Spleen (tissue), 7 donors: ENCODE results near the gene TSSK2.
A peak's percentile ranks its signal among the peaks of the same experiment; 100 is the strongest.

Source experiments
- POLR2A ChIP-seq, 3 donors: fragments of 450-650 bp; IDR thresholded peaks; one replicate each; pipeline ENCODE4 v1.5.1; 2017; ENCODE audit warnings: antibody characterized with exemption in 3 of 3, mild to moderate bottlenecking in 1 of 3
- POLR2AphosphoS5 ChIP-seq, 3 donors: sonication (generic); formaldehyde crosslinking; IDR thresholded peaks; one replicate each; pipeline ENCODE4 v1.5.1; 2017; ENCODE audit warnings: antibody characterized with exemption in 3 of 3
- TF ChIP-seq, protein P1 (sequence below), 11 experiments: fragments of 200-600 bp in 7 of 11; fragments of 450-650 bp in 4 of 11; sonication (generic) in 4 of 11; IDR thresholded peaks in 8 of 11; conservative IDR thresholded peaks in 3 of 11; 1 replicate in 7 of 11; 2 replicates in 4 of 11; pipeline versions ENCODE4 v1.4.0 to v1.8.0; 2016 to 2021; ENCODE audit warnings: antibody characterized with exemption in 11 of 11, inconsistent platforms in 4 of 11, mild to moderate bottlenecking in 1 of 11
- donor health status: DM: no; HTN: no; CAD: no; lungs with moderate emphysema.
- donor health status: DM: no; HTN: no; CAD: no.
- donor health status: DM: no; HTN: no; CAD: no.

DNA sequence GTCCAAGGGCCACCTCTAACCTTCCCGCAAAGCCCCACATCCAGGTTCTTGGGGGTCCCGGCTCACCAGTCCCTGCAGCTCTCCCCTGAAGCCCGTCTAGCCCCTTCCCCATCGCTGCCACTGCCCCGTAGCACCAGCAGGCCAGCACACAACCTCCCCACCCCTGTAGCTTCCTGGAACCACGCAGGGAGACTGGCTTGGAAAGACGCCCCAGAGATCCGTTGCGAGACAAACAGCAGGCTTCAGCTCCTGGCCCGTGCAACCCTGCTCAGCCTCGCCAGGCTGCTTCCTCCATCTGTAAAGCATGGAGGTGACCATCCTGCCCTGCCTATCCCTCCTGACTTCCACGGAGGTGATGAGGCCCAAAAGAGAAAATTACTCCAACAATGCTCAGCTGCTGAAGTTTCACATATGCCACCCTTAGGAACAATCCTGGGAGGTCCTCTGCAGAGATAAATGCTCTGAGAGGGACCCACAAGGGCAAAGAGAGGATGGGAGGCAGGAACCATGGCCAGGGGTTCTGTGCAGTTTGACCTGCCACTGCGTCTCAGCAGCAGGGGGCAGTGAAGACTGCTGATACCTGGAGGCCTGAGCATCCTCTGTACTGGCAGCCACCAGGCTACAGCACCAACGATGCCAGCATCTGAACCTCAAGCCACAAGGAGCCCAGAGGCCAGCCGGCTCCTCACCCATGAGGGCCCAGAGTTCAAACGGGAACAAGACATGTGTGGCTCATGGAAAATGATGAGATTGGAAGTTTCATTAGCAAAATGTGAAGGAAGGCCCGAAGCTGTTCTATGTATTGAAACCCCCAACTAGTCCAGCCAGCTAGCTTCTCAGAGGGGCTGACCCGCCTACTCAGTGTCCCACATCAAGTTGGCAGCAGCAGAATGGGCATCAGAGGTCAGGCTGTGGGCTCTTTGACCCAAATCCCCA, 25.0 kb upstream of the TSSK2 start:
- TF ChIP-seq, protein P1, sequence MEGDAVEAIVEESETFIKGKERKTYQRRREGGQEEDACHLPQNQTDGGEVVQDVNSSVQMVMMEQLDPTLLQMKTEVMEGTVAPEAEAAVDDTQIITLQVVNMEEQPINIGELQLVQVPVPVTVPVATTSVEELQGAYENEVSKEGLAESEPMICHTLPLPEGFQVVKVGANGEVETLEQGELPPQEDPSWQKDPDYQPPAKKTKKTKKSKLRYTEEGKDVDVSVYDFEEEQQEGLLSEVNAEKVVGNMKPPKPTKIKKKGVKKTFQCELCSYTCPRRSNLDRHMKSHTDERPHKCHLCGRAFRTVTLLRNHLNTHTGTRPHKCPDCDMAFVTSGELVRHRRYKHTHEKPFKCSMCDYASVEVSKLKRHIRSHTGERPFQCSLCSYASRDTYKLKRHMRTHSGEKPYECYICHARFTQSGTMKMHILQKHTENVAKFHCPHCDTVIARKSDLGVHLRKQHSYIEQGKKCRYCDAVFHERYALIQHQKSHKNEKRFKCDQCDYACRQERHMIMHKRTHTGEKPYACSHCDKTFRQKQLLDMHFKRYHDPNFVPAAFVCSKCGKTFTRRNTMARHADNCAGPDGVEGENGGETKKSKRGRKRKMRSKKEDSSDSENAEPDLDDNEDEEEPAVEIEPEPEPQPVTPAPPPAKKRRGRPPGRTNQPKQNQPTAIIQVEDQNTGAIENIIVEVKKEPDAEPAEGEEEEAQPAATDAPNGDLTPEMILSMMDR (IDR thresholded peaks at IDR 0.05 in 8 of 11, conservative IDR thresholded peaks at IDR 0.05 in 3 of 11), result peak in 6 of 11 experiments; percentile 9 to 69 (median 48)
- peak in 1 of 3 donors; percentile 1 for TF ChIP-seq POLR2AphosphoS5 (IDR thresholded peaks at IDR 0.05)
- TF ChIP-seq POLR2A (IDR thresholded peaks at IDR 0.05), result no peak
